ENCODE data around the gene LOC128125822.
"Not testable (repeated sequence)": the region's sequence is repeated elsewhere in the genome, so short reads cannot be mapped to it uniquely, and the experiment has no call there.

LOC128125822 gene

GRCh38 chr6:63581355-63582013 lies 9.2 kb downstream of the LOC128125822 start:
- H3K27ac ChIP-seq (ENCODE audit: low read depth, low read length) = no peak overlapping the region
- H4K20me1 ChIP-seq (ENCODE audit: insufficient read depth, low read length) = peaks cover 22% of the 10 kb centered on the region
- TF ChIP-seq CTCF (IDR thresholded peaks at IDR 0.05; ENCODE audit: extremely low read depth, low read depth, low read length) = no peak
- no peaks in the 10 kb centered on the region for H3K27me3 ChIP-seq (ENCODE audit: insufficient read depth, low read length)
- no peaks in the 10 kb centered on the region for H3K9me3 ChIP-seq (ENCODE audit: low read depth, low read length)
- H3K4me3 ChIP-seq (ENCODE audit: insufficient read depth, low read length) = no peak overlapping the region
- no peak overlapping the region for H3K4me2 ChIP-seq (ENCODE audit: insufficient read depth, low read length)
- peaks cover 16% of the 10 kb centered on the region for H3K79me2 ChIP-seq (ENCODE audit: insufficient read depth, low read length)
- H2AFZ ChIP-seq (ENCODE audit: low read length) = no peak overlapping the region
- no peaks in the 10 kb centered on the region for H3K4me1 ChIP-seq (ENCODE audit: insufficient read depth, low read length)
- no peak for DNase-seq (ENCODE audit: insufficient read length, low spot score, missing footprints)
- peaks cover 67% of the 10 kb centered on the region for H3K36me3 ChIP-seq (ENCODE audit: insufficient read depth, low read length)

GRCh38 chr6:63582579-63583231 lies 10.4 kb downstream of the LOC128125822 start:
- no peak for TF ChIP-seq CTCF (IDR thresholded peaks at IDR 0.05; ENCODE audit: extremely low read depth, low read depth, low read length)
- DNase-seq (ENCODE audit: insufficient read length, low spot score, missing footprints) = no peak
- H3K36me3 ChIP-seq (ENCODE audit: insufficient read depth, low read length) = peaks cover 55% of the 10 kb centered on the region
- no peak overlapping the region for H2AFZ ChIP-seq (ENCODE audit: low read length)
- H3K4me3 ChIP-seq (ENCODE audit: insufficient read depth, low read length) = no peak overlapping the region
- peaks cover 5% of the 10 kb centered on the region for H3K79me2 ChIP-seq (ENCODE audit: insufficient read depth, low read length)
- H3K27me3 ChIP-seq (ENCODE audit: insufficient read depth, low read length) = no peaks in the 10 kb centered on the region
- H3K4me1 ChIP-seq (ENCODE audit: insufficient read depth, low read length) = no peaks in the 10 kb centered on the region
- no peak overlapping the region for H3K27ac ChIP-seq (ENCODE audit: low read depth, low read length)
- no peak overlapping the region for H3K4me2 ChIP-seq (ENCODE audit: insufficient read depth, low read length)
- H3K9me3 ChIP-seq (ENCODE audit: low read depth, low read length) = no peaks in the 10 kb centered on the region
- peaks cover 13% of the 10 kb centered on the region for H4K20me1 ChIP-seq (ENCODE audit: insufficient read depth, low read length)

GRCh38 chr6:63584125-63584514 lies 11.8 kb downstream of the LOC128125822 start:
- Histone ChIP-seq H3K4me3 (ENCODE audit: insufficient read depth, low read length) (no peak overlapping the region), H4K20me1 (ENCODE audit: insufficient read depth, low read length) (peaks cover 13% of the 10 kb centered on the region), H3K4me1 (ENCODE audit: insufficient read depth, low read length) (no peaks in the 10 kb centered on the region), H2AFZ (ENCODE audit: low read length) (no peak overlapping the region), H3K4me2 (ENCODE audit: insufficient read depth, low read length) (no peak overlapping the region), H3K9me3 (ENCODE audit: low read depth, low read length) (no peaks in the 10 kb centered on the region), H3K27me3 (ENCODE audit: insufficient read depth, low read length) (no peaks in the 10 kb centered on the region), H3K27ac (ENCODE audit: low read depth, low read length) (no peak overlapping the region), H3K36me3 (ENCODE audit: insufficient read depth, low read length) (peaks cover 43% of the 10 kb centered on the region), H3K79me2 (ENCODE audit: insufficient read depth, low read length) (no peaks in the 10 kb centered on the region)
- no peak for DNase-seq (ENCODE audit: insufficient read length, low spot score, missing footprints)
- no peak for TF ChIP-seq CTCF (IDR thresholded peaks at IDR 0.05; ENCODE audit: extremely low read depth, low read depth, low read length)

GRCh38 chr6:63584566-63584965 lies 12.3 kb downstream of the LOC128125822 start:
- H3K36me3 ChIP-seq (ENCODE audit: insufficient read depth, low read length) = peaks cover 38% of the 10 kb centered on the region
- H3K4me3 ChIP-seq (ENCODE audit: insufficient read depth, low read length) = no peak overlapping the region
- peaks cover 13% of the 10 kb centered on the region for H4K20me1 ChIP-seq (ENCODE audit: insufficient read depth, low read length)
- no peak overlapping the region for H2AFZ ChIP-seq (ENCODE audit: low read length)
- no peak for TF ChIP-seq CTCF (IDR thresholded peaks at IDR 0.05; ENCODE audit: extremely low read depth, low read depth, low read length)
- DNase-seq (ENCODE audit: insufficient read length, low spot score, missing footprints) = no peak
- no peak overlapping the region for H3K4me2 ChIP-seq (ENCODE audit: insufficient read depth, low read length)
- no peaks in the 10 kb centered on the region for H3K79me2 ChIP-seq (ENCODE audit: insufficient read depth, low read length)
- H3K9me3 ChIP-seq (ENCODE audit: low read depth, low read length) = no peaks in the 10 kb centered on the region
- H3K27ac ChIP-seq (ENCODE audit: low read depth, low read length) = no peak overlapping the region
- H3K27me3 ChIP-seq (ENCODE audit: insufficient read depth, low read length) = no peaks in the 10 kb centered on the region
- H3K4me1 ChIP-seq (ENCODE audit: insufficient read depth, low read length) = no peaks in the 10 kb centered on the region

- not testable (repeated sequence) for H3K4me1 ChIP-seq (ENCODE audit: insufficient read depth, low read length); H4K20me1 ChIP-seq (ENCODE audit: insufficient read depth, low read length); H3K79me2 ChIP-seq (ENCODE audit: insufficient read depth, low read length); H3K27ac ChIP-seq (ENCODE audit: low read depth, low read length); H3K4me2 ChIP-seq (ENCODE audit: insufficient read depth, low read length); DNase-seq (ENCODE audit: insufficient read length, low spot score, missing footprints); H3K27me3 ChIP-seq (ENCODE audit: insufficient read depth, low read length); H2AFZ ChIP-seq (ENCODE audit: low read length); H3K4me3 ChIP-seq (ENCODE audit: insufficient read depth, low read length); H3K9me3 ChIP-seq (ENCODE audit: low read depth, low read length)
- H3K36me3 ChIP-seq (ENCODE audit: insufficient read depth, low read length) = peaks cover 27% of the 10 kb centered on the region
Measured at GRCh38 chr6:63585652-63586051, 13.4 kb downstream of the LOC128125822 start.

All from osteoblast (primary cell).